MM.1S (cell line): Measurements from ENCODE around the gene CORO2A.

Experiments used
- DNase-seq: peaks from one replicate; pipeline ENCODE4 v3.0.0-alpha.2; 2015
- H2AFZ ChIP-seq: fragments of 300-600 bp; sonication (generic); 2 replicates; pipeline ENCODE4 v1.6.0; 2016; ENCODE audit warnings: antibody characterized with exemption, low read length
- H3F3A ChIP-seq: fragments of 300-600 bp; sonication (generic); 2 replicates; pipeline ENCODE4 v1.6.1; 2016; ENCODE audit warnings: mild to moderate bottlenecking, antibody characterized with exemption, low read length, moderate library complexity, mixed read lengths; ENCODE audit not compliant: insufficient read depth
- H3K27ac ChIP-seq: fragments of 300-600 bp; sonication (generic); 2 replicates; pipeline ENCODE4 v1.5.1; 2016; ENCODE audit warnings: mild to moderate bottlenecking, low read length
- H3K27me3 ChIP-seq: fragments of 300-600 bp; sonication (generic); replicated peaks from 2 replicates; pipeline ENCODE4 v1.6.0; 2016; ENCODE audit warnings: low read length; ENCODE audit not compliant: insufficient read depth
- H3K36me3 ChIP-seq: fragments of 300-600 bp; sonication (generic); replicated peaks from 2 replicates; pipeline ENCODE4 v1.6.1; 2016; ENCODE audit warnings: mild to moderate bottlenecking, low read length, mixed read lengths; ENCODE audit not compliant: insufficient read depth
- H3K4me1 ChIP-seq: fragments of 300-600 bp; sonication (generic); 2 replicates; pipeline ENCODE4 v1.6.1; 2016; ENCODE audit warnings: low read length, mixed read lengths
- H3K4me2 ChIP-seq: fragments of 300-600 bp; sonication (generic); 2 replicates; pipeline ENCODE4 v1.6.0; 2016; ENCODE audit warnings: low read depth, low read length
- H3K4me3 ChIP-seq: fragments of 300-600 bp; sonication (generic); 2 replicates; pipeline ENCODE4 v1.5.1; 2016; ENCODE audit warnings: low read length, mixed read lengths
- H3K79me2 ChIP-seq: fragments of 300-600 bp; sonication (generic); 2 replicates; pipeline ENCODE4 v1.6.1; 2016; ENCODE audit warnings: mixed run types, low read length, mixed read lengths
- H3K9ac ChIP-seq: fragments of 300-600 bp; sonication (generic); 2 replicates; pipeline ENCODE4 v1.6.1; 2016; ENCODE audit warnings: low read length, mixed read lengths
- H3K9me2 ChIP-seq: fragments of 300-600 bp; sonication (generic); replicated peaks from 2 replicates; pipeline ENCODE4 v1.6.1; 2016; ENCODE audit warnings: mild to moderate bottlenecking, low read length, mixed read lengths; ENCODE audit not compliant: insufficient read depth
- H3K9me3 ChIP-seq: fragments of 300-600 bp; sonication (generic); replicated peaks from 2 replicates; pipeline ENCODE4 v1.6.1; 2016; ENCODE audit warnings: mild to moderate bottlenecking, low read length, mixed read lengths; ENCODE audit not compliant: insufficient read depth
- H4K20me1 ChIP-seq: fragments of 300-600 bp; sonication (generic); 2 replicates; pipeline ENCODE4 v1.6.1; 2016; ENCODE audit warnings: mild to moderate bottlenecking, low read length, moderate library complexity, mixed read lengths; ENCODE audit not compliant: insufficient read depth
- EZH2 ChIP-seq: fragments of 300-600 bp; sonication (generic); optimal IDR thresholded peaks from 2 replicates; pipeline ENCODE3; 2017; ENCODE audit warnings: low read depth, mild to moderate bottlenecking, antibody characterized with exemption, low read length, mixed read lengths
- EZH2phosphoT487 ChIP-seq: fragments of 300-600 bp; sonication (generic); IDR thresholded peaks from 2 replicates; pipeline ENCODE4 v1.6.1; 2018; ENCODE audit warnings: antibody characterized with exemption, low read length
- TF ChIP-seq, protein P1 (sequence below): fragments of 300-600 bp; sonication (generic); IDR thresholded peaks from 2 replicates; pipeline ENCODE4 v1.5.1; 2016; ENCODE audit warnings: antibody characterized with exemption, low read length, mixed read lengths

Gene CORO2A

DNA sequence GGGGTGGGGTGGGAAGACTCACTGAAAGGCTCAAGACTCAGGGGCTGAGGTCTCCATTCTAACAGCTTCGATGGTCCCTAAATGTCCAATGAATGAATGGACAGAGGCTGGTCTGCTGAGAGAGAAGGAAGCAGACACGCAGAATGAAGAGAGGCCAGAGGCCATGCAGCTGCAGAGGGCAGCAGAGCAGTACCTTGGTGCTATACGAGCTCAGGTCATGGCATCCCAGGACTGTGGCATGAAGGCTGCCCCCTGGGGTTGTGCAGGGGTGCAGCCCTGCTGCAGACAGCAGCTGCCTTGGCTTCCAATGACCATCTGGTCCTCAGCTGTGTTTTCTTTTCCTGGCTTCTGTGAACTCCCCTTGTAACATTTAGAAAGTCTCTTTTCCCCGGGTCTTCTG lies 15.2 kb upstream of the CORO2A start:
- Histone ChIP-seq H3K4me1 (peaks cover 5% of the 10 kb centered on the region; the same call in 1 of the 2 replicates), H3K27ac (no peak overlapping the region), H3K27me3 (no peaks in the 10 kb centered on the region; the same call in 1 of the 2 replicates), H3K4me2 (no peak overlapping the region), H4K20me1 (no peaks in the 10 kb centered on the region), H3K79me2 (no peaks in the 10 kb centered on the region), H2AFZ (no peak overlapping the region), H3K9me3 (no peaks in the 10 kb centered on the region), H3K4me3 (no peak overlapping the region), H3K36me3 (no peaks in the 10 kb centered on the region), H3F3A (no peaks in the 10 kb centered on the region), H3K9ac (no peak overlapping the region), H3K9me2 (no peaks in the 10 kb centered on the region)
- TF ChIP-seq EZH2 = no peak
- TF ChIP-seq EZH2phosphoT487 = no peak
- TF ChIP-seq, protein P1, sequence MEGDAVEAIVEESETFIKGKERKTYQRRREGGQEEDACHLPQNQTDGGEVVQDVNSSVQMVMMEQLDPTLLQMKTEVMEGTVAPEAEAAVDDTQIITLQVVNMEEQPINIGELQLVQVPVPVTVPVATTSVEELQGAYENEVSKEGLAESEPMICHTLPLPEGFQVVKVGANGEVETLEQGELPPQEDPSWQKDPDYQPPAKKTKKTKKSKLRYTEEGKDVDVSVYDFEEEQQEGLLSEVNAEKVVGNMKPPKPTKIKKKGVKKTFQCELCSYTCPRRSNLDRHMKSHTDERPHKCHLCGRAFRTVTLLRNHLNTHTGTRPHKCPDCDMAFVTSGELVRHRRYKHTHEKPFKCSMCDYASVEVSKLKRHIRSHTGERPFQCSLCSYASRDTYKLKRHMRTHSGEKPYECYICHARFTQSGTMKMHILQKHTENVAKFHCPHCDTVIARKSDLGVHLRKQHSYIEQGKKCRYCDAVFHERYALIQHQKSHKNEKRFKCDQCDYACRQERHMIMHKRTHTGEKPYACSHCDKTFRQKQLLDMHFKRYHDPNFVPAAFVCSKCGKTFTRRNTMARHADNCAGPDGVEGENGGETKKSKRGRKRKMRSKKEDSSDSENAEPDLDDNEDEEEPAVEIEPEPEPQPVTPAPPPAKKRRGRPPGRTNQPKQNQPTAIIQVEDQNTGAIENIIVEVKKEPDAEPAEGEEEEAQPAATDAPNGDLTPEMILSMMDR = no peak
- DNase-seq = no peak

DNA sequence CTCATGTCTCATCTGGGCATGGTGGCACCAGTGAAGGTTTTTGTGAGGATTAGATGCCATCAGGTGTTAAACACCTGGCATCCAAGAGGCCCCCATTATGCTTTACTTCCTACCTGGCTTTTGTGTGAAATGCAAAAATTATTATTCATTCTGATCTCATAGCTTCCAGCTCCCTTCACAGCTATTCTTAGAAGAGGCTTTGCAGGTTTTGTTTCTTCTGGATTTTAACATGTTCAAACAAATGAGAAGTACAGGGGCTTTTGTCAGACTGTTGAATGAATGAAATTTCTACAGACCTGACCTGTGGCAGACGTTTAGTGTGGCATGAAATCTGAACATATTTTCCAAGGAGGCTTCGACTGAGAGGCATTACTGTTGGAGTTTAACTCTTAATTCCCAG lies 14.3 kb upstream of the CORO2A start:
- no peak for DNase-seq
- TF ChIP-seq EZH2phosphoT487 (no peak), EZH2 (no peak)
- TF ChIP-seq, protein P1 = no peak
- Histone ChIP-seq H3K9ac (no peak overlapping the region), H3K79me2 (no peaks in the 10 kb centered on the region), H3K9me3 (no peaks in the 10 kb centered on the region), H3K4me3 (no peak overlapping the region), H3K9me2 (no peaks in the 10 kb centered on the region), H3K4me2 (no peak overlapping the region), H2AFZ (no peak overlapping the region), H3F3A (no peaks in the 10 kb centered on the region), H4K20me1 (no peaks in the 10 kb centered on the region), H3K36me3 (no peaks in the 10 kb centered on the region), H3K27me3 (no peaks in the 10 kb centered on the region; the same call in 1 of the 2 replicates), H3K27ac (no peak overlapping the region), H3K4me1 (peaks cover 5% of the 10 kb centered on the region; the same call in 1 of the 2 replicates)

DNA sequence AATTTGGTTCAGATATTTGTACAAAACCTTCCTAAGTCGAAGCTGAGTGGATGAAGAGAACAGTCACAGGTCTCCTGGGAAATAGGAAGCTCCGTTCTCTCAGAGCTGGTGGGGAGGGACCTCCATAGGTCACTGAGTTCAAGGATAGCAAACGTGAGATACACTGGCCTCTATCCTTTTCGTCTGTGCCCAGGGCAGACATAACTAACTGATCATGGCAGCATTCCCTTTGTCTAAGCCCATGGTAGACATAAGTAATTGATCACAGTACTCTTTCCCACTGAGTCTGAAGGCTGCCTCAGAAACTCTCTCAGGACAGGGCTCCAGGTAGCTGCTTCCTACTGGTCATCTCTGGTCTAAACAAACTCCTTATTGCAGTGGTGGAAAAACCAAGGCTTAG lies 12.3 kb upstream of the CORO2A start:
- no peaks in the 10 kb centered on the region for H3K36me3 ChIP-seq
- no peaks in the 10 kb centered on the region; the same call in 1 of the 2 replicates for H3K27me3 ChIP-seq
- no peak for TF ChIP-seq EZH2phosphoT487
- TF ChIP-seq, protein P1 = no peak
- H3K9me3 ChIP-seq = no peaks in the 10 kb centered on the region
- no peaks in the 10 kb centered on the region for H3K9me2 ChIP-seq
- no peak overlapping the region for H2AFZ ChIP-seq
- H3F3A ChIP-seq = no peaks in the 10 kb centered on the region
- no peak overlapping the region for H3K9ac ChIP-seq
- no peaks in the 10 kb centered on the region for H4K20me1 ChIP-seq
- no peak for DNase-seq
- H3K4me3 ChIP-seq = no peak overlapping the region
- H3K4me1 ChIP-seq = peaks cover 5% of the 10 kb centered on the region; the same call in 1 of the 2 replicates
- H3K79me2 ChIP-seq = no peaks in the 10 kb centered on the region
- no peak overlapping the region for H3K4me2 ChIP-seq
- no peak overlapping the region for H3K27ac ChIP-seq
